Uterus (tissue), 2 donors: Measurements from ENCODE around the gene INO80.
"Not testable (repeated sequence)": the region's sequence is repeated elsewhere in the genome, so short reads cannot be mapped to it uniquely, and the experiment has no call there.

Source experiments
- CTCF ChIP-seq, 4 experiments: fragments of 200-600 bp in 2 of 4; fragments of 450-650 bp in 2 of 4; sonication (generic) in 2 of 4; IDR thresholded peaks; one replicate each; pipeline ENCODE4 v1.5.1; 2016 to 2019; ENCODE audit warnings: antibody characterized with exemption in 4 of 4, mild to moderate bottlenecking in 2 of 4, moderate library complexity in 1 of 4
- POLR2A ChIP-seq, 2 donors: fragments of 450-650 bp; IDR thresholded peaks; one replicate each; pipeline ENCODE4 v1.6.1; 2016; ENCODE audit warnings: antibody characterized with exemption in 2 of 2, mild to moderate bottlenecking in 1 of 2, moderate library complexity in 1 of 2

GRCh38 chr15:41135580-41135979 is 19.5 kb upstream of the INO80 start:
- not testable (repeated sequence) for TF ChIP-seq CTCF, POLR2A (IDR thresholded peaks at IDR 0.05)
